K562 (cell line): ENCODE measurements around the gene CDHR1. TPM values are rescaled to one million over a fixed set of nuclear protein-coding genes. Genes with fewer than 3 reads are reported as not detected.

Experiments used
- ATF1 ChIP-seq, 2 experiments: fragments of 450-650 bp in 1 of 2; IDR thresholded peaks; 2 replicates each; pipeline ENCODE4 v1.6.1; 2016; ENCODE audit warnings: missing compliant biosample characterization in 1 of 2, missing genetic modification characterization in 1 of 2
- CBFA2T3 ChIP-seq: fragments of 450-650 bp; IDR thresholded peaks from 2 replicates; pipeline ENCODE4 v1.6.1; 2017
- CBFB ChIP-seq: sonication (generic); formaldehyde crosslinking; IDR thresholded peaks from 2 replicates; pipeline ENCODE4 v1.4.0; 2020; ENCODE audit warnings: mild to moderate bottlenecking, missing genetic modification reagents
- CGGBP1 ChIP-seq: fragments of 250-450 bp; sonication (Bioruptor Pico); IDR thresholded peaks from 2 replicates; pipeline ENCODE4 v1.9.0; 2021; ENCODE audit warnings: mild to moderate bottlenecking
- CHD4 ChIP-seq: fragments of 200-600 bp; sonication (generic); IDR thresholded peaks from 3 replicates; pipeline ENCODE4 v1.6.1; 2012; ENCODE audit warnings: low read depth, mild to moderate bottlenecking, mixed read lengths, low read length, inconsistent platforms; ENCODE audit not compliant: insufficient read depth, insufficient replicate concordance, poor library complexity, severe bottlenecking
- CTBP1 ChIP-seq: fragments of 450-650 bp; IDR thresholded peaks from 2 replicates; pipeline ENCODE4 v1.6.1; 2016; ENCODE audit warnings: borderline replicate concordance
- HNRNPLL ChIP-seq: fragments of 200-400 bp; formaldehyde crosslinking; IDR thresholded peaks from 2 replicates; pipeline ENCODE4 v1.6.1; 2017; ENCODE audit warnings: low read length, low read depth, mild to moderate bottlenecking; ENCODE audit not compliant: poor library complexity, severe bottlenecking
- MCM3 ChIP-seq: fragments of 450-650 bp; IDR thresholded peaks from 2 replicates; pipeline ENCODE4 v1.6.1; 2016
- MITF ChIP-seq: IDR thresholded peaks from 2 replicates; pipeline ENCODE4 v1.6.1; 2014; ENCODE audit warnings: antibody characterized with exemption
- MLLT1 ChIP-seq, 2 experiments: fragments of 450-650 bp; IDR thresholded peaks; 2 replicates each; pipeline ENCODE4 v1.6.1; 2016
- RHOXF2B ChIP-seq: fragments of 250-450 bp; sonication (Bioruptor Pico); conservative IDR thresholded peaks from 2 replicates; pipeline ENCODE4 v1.5.1; 2021
- TCF3 ChIP-seq: sonication (generic); formaldehyde crosslinking; IDR thresholded peaks from 2 replicates; pipeline ENCODE4 v1.4.0; 2020; ENCODE audit warnings: mild to moderate bottlenecking, missing genetic modification reagents
- TFE3 ChIP-seq: fragments of 450-650 bp; formaldehyde crosslinking; IDR thresholded peaks from 2 replicates; pipeline ENCODE4 v1.4.0; 2020; ENCODE audit warnings: mild to moderate bottlenecking, mixed read lengths
- TRIM24 ChIP-seq, 2 experiments: fragments of 450-650 bp; IDR thresholded peaks; 2 replicates each; pipeline ENCODE4 v1.6.1; 2016
- ZFX ChIP-seq: sonication (generic); formaldehyde crosslinking; IDR thresholded peaks from 2 replicates; pipeline ENCODE4 v1.8.0; 2022; ENCODE audit warnings: mild to moderate bottlenecking, missing genetic modification reagents, moderate library complexity
- ZNF316 ChIP-seq: fragments of 450-650 bp; IDR thresholded peaks from 2 replicates; pipeline ENCODE4 v1.6.1; 2016
- ZSCAN29 ChIP-seq: fragments of 450-650 bp; IDR thresholded peaks from 2 replicates; pipeline ENCODE4 v1.6.1; 2017
- polyA plus RNA-seq, 8 experiments: library from polyadenylated mRNA; depleted of rRNA in 4 of 8; stranded (reverse) in 5 of 8; unstranded in 3 of 8; fragments of >200 nt; fragmentation: Nextera tagmentation in 2 of 8; fragmentation: Illumina TruSeq in 1 of 8; extraction: Ambion mirVana in 2 of 8; extraction: Trizol in 1 of 8; gene quantifications; 2 replicates each; pipeline versions ENCODE4 v1.2.1 to v1.2.3, GENCODE V29; 2011 to 2014; ENCODE audit warnings: inconsistent platforms in 1 of 8, missing spikeins in 1 of 8
- total RNA-seq, 7 experiments: library from RNA; depleted of rRNA in 6 of 7; stranded (reverse); fragments of >200 nt in 6 of 7; fragmentation: Illumina TruSeq in 2 of 7; extraction: Trizol in 2 of 7; gene quantifications; 2 replicates each; pipeline versions ENCODE4 v1.2.1 to v1.2.3, GENCODE V29; 2011 to 2021; ENCODE audit warnings: low replicate concordance in 1 of 7
- TF ChIP-seq, protein P1 (sequence below): fragments of 450-650 bp; formaldehyde crosslinking; IDR thresholded peaks from 2 replicates; pipeline ENCODE4 v1.4.0; 2020; ENCODE audit warnings: mild to moderate bottlenecking, moderate library complexity
- TF ChIP-seq, protein P2 (sequence below), 2 experiments: fragments of 450-650 bp; conservative IDR thresholded peaks; 2 replicates each; pipeline ENCODE4 v1.6.1; 2017; ENCODE audit warnings: mild to moderate bottlenecking in 2 of 2, moderate library complexity in 2 of 2
- TF ChIP-seq, protein P3 (sequence below): fragments of 450-650 bp; formaldehyde crosslinking; IDR thresholded peaks from 2 replicates; pipeline ENCODE4 v1.4.0; 2022; ENCODE audit warnings: mild to moderate bottlenecking, moderate library complexity

The CDHR1 gene
- total and polyA plus RNA-seq, 9 of the 15 experiments (the other 6 are each of a cell fraction or from before 2014, with no cell fraction given) = 0.03 to 0.99 (median 0.20) TPM

GRCh38 chr10:84200537-84201243, 6.4 kb downstream of the CDHR1 start (continued):
- TF ChIP-seq TFE3 (CRISPR knock-in tag) (no peak), RHOXF2B (no peak), CBFB (CRISPR knock-in tag) (no peak), TCF3 (CRISPR knock-in tag) (peak; percentile 60; the same call in 1 of the 2 replicates), ZSCAN29 (no peak), ZFX (CRISPR knock-in tag) (peak; percentile 34; the same call in 1 of the 2 replicates), CTBP1 (peak; percentile 31; the same call in 1 of the 2 replicates), ZNF316 (no peak), ATF1 (CRISPR knock-in tag; IDR thresholded peaks at IDR 0.05) (no peak), ATF1 (tag; IDR thresholded peaks at IDR 0.05) (no peak), MITF (peak; percentile 67), TRIM24 (IDR thresholded peaks at IDR 0.05) (no peak; a peak in 1 of 4 replicates), MCM3 (no peak), MLLT1 (IDR thresholded peaks at IDR 0.05) (no peak), HNRNPLL (no peak), CBFA2T3 (peak; percentile 69), CHD4 (no peak), CGGBP1 (no peak)
- TF ChIP-seq, protein P1, sequence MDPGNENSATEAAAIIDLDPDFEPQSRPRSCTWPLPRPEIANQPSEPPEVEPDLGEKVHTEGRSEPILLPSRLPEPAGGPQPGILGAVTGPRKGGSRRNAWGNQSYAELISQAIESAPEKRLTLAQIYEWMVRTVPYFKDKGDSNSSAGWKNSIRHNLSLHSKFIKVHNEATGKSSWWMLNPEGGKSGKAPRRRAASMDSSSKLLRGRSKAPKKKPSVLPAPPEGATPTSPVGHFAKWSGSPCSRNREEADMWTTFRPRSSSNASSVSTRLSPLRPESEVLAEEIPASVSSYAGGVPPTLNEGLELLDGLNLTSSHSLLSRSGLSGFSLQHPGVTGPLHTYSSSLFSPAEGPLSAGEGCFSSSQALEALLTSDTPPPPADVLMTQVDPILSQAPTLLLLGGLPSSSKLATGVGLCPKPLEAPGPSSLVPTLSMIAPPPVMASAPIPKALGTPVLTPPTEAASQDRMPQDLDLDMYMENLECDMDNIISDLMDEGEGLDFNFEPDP (CRISPR knock-in tag) = no peak
- TF ChIP-seq, protein P2, sequence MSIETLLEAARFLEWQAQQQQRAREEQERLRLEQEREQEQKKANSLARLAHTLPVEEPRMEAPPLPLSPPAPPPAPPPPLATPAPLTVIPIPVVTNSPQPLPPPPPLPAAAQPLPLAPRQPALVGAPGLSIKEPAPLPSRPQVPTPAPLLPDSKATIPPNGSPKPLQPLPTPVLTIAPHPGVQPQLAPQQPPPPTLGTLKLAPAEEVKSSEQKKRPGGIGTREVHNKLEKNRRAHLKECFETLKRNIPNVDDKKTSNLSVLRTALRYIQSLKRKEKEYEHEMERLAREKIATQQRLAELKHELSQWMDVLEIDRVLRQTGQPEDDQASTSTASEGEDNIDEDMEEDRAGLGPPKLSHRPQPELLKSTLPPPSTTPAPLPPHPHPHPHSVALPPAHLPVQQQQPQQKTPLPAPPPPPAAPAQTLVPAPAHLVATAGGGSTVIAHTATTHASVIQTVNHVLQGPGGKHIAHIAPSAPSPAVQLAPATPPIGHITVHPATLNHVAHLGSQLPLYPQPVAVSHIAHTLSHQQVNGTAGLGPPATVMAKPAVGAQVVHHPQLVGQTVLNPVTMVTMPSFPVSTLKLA (conservative IDR thresholded peaks at IDR 0.05) = no peak
- TF ChIP-seq, protein P3, sequence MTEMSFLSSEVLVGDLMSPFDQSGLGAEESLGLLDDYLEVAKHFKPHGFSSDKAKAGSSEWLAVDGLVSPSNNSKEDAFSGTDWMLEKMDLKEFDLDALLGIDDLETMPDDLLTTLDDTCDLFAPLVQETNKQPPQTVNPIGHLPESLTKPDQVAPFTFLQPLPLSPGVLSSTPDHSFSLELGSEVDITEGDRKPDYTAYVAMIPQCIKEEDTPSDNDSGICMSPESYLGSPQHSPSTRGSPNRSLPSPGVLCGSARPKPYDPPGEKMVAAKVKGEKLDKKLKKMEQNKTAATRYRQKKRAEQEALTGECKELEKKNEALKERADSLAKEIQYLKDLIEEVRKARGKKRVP = no peak
